Osteoblast (primary cell): ENCODE data around the gene ACOT9. TPM values are rescaled to one million over a fixed set of nuclear protein-coding genes. Genes with fewer than 3 reads are reported as not detected.

Source experiments
- DNase-seq: peaks from one replicate; pipeline ENCODE4 v3.0.0; 2011; ENCODE audit warnings: low spot score, mixed read lengths; ENCODE audit not compliant: insufficient read length; ENCODE audit errors: missing footprints
- H2AFZ ChIP-seq: 2 replicates; pipeline ENCODE4 v1.6.0; 2011; ENCODE audit warnings: mild to moderate bottlenecking, low read length
- H3K27ac ChIP-seq: 2 replicates; pipeline ENCODE4 v1.5.1; 2011; ENCODE audit warnings: mild to moderate bottlenecking, low read depth, low read length, moderate library complexity
- H3K27me3 ChIP-seq: 2 replicates; pipeline ENCODE4 v1.6.0; 2012; ENCODE audit warnings: mild to moderate bottlenecking, control low read depth, inconsistent platforms, low read length, moderate library complexity; ENCODE audit not compliant: insufficient read depth
- H3K36me3 ChIP-seq: 2 replicates; pipeline ENCODE4 v1.5.1; 2011; ENCODE audit warnings: mild to moderate bottlenecking, low read length, control low read depth, moderate library complexity; ENCODE audit not compliant: insufficient read depth
- H3K4me1 ChIP-seq: 2 replicates; pipeline ENCODE4 v1.5.1; 2011; ENCODE audit warnings: mild to moderate bottlenecking, low read length, control low read depth, moderate library complexity; ENCODE audit not compliant: insufficient read depth
- H3K4me2 ChIP-seq: 2 replicates; pipeline ENCODE4 v1.6.0; 2011; ENCODE audit warnings: mild to moderate bottlenecking, low read length; ENCODE audit not compliant: insufficient read depth
- H3K4me3 ChIP-seq: fragments of 200-600 bp; sonication (generic); 3 replicates; pipeline ENCODE4 v1.5.1; 2012; ENCODE audit warnings: mild to moderate bottlenecking, low read length, inconsistent platforms; ENCODE audit not compliant: insufficient read depth
- H3K79me2 ChIP-seq: 2 replicates; pipeline ENCODE4 v1.6.0; 2012; ENCODE audit warnings: mild to moderate bottlenecking, low read length, control low read depth, inconsistent platforms; ENCODE audit not compliant: insufficient read depth
- H3K9me3 ChIP-seq: 2 replicates; pipeline ENCODE4 v1.5.1; 2011; ENCODE audit warnings: low read depth, low read length, control low read depth
- H4K20me1 ChIP-seq: 2 replicates; pipeline ENCODE4 v1.6.0; 2012; ENCODE audit warnings: mild to moderate bottlenecking, low read length, control low read depth; ENCODE audit not compliant: insufficient read depth
- total RNA-seq: library from RNA; depleted of rRNA; stranded (reverse); fragments of >200 nt; gene quantifications from 2 replicates; pipeline ENCODE4 v1.2.3, GENCODE V29; 2012
- TF ChIP-seq, protein P1 (sequence below): IDR thresholded peaks from 2 replicates; pipeline ENCODE4 v1.5.1; 2011; ENCODE audit warnings: mild to moderate bottlenecking, low read depth, low read length, moderate library complexity; ENCODE audit errors: extremely low read depth

Gene ACOT9, protein sequence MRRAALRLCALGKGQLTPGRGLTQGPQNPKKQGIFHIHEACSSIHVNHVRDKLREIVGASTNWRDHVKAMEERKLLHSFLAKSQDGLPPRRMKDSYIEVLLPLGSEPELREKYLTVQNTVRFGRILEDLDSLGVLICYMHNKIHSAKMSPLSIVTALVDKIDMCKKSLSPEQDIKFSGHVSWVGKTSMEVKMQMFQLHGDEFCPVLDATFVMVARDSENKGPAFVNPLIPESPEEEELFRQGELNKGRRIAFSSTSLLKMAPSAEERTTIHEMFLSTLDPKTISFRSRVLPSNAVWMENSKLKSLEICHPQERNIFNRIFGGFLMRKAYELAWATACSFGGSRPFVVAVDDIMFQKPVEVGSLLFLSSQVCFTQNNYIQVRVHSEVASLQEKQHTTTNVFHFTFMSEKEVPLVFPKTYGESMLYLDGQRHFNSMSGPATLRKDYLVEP
- total RNA-seq = 53.6 and 71.6 TPM in 2 replicates

DNA sequence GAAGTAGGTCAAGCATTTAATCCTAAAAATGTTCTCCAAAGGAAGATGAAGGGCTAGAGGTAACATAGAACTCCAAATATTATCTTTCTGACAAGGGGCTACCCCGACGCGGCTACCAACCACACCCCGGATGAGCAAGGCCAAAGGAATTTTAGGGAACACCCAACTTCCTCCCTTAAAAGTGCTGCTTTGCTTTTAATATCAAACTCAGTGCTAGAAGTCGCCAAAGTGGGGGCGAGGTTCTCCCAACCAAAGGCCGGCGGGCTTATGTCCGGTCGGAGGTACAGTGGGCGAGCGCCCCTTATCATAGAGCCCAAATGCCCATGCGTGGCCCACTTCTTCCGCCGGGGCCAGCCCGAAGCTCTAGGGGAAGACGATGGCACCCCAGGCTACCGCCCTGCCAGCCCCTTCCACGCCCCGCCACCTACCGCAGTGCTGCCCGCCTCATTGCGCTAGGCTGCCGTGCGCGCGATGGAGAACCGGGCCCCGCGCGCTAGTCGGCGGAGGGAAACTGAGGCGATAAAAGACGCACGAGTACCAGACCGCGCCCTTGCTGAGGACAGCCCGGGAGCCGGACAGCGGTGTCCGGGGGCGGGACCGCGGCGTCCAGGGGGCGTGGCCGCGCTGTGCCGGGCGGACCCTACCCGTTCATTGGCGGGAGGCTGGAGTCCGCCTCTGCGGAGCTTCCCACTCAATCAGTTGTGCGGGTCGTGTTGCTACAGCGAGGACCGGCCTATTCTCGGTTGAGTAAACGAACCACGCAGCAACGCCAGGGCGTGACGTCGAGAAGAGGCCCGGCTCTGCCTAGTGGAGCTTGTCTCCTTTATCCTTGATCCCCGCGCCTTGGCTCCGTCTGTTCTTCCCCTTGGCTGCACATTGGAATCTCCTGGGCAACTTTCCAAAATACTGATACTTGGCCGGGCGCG, at the start of gene ACOT9:
TSS of gene ACOT9 (minus strand) at position 580 of the 926 bp plus-strand sequence. CDS start at position 448, 132 bp downstream.
- TF ChIP-seq, protein P1, sequence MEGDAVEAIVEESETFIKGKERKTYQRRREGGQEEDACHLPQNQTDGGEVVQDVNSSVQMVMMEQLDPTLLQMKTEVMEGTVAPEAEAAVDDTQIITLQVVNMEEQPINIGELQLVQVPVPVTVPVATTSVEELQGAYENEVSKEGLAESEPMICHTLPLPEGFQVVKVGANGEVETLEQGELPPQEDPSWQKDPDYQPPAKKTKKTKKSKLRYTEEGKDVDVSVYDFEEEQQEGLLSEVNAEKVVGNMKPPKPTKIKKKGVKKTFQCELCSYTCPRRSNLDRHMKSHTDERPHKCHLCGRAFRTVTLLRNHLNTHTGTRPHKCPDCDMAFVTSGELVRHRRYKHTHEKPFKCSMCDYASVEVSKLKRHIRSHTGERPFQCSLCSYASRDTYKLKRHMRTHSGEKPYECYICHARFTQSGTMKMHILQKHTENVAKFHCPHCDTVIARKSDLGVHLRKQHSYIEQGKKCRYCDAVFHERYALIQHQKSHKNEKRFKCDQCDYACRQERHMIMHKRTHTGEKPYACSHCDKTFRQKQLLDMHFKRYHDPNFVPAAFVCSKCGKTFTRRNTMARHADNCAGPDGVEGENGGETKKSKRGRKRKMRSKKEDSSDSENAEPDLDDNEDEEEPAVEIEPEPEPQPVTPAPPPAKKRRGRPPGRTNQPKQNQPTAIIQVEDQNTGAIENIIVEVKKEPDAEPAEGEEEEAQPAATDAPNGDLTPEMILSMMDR = no peak
- no peaks in the 10 kb centered on the region for H3K9me3 ChIP-seq
- H3K4me1 ChIP-seq = peaks cover 9% of the 10 kb centered on the region
- H4K20me1 ChIP-seq = peaks cover 13% of the 10 kb centered on the region
- H3K79me2 ChIP-seq = peaks cover 49% of the 10 kb centered on the region
- no peaks in the 10 kb centered on the region for H3K27me3 ChIP-seq
- DNase-seq = peak; percentile 92
- peak within 1 kb of the TSS; percentile 85 for H3K4me3 ChIP-seq
- H3K36me3 ChIP-seq = no peaks in the 10 kb centered on the region
- H2AFZ ChIP-seq = peak within 1 kb of the TSS; percentile 62
- peak within 1 kb of the TSS; percentile 95 for H3K27ac ChIP-seq
- H3K4me2 ChIP-seq = peak within 1 kb of the TSS; percentile 85

DNA sequence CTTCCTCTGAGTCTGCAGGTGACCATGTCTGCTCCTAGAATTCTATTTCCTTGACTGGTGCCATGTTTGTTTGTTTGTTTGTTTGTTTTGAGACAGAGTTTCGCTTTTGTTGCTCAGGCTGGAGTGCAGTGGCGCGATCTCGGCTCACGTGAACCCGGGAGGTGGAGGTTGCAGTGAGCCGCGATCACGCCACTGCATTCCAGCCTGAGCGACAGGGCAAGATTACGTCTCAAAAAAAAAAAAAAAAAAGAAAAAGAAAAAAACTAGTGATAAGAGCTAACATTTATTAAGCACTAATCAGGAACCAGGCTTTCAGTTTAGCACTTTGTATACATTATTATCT, 47.0 kb upstream of the ACOT9 start:
- Histone ChIP-seq H3K27me3 (no peaks in the 10 kb centered on the region), H3K9me3 (no peaks in the 10 kb centered on the region), H3K36me3 (peaks cover 9% of the 10 kb centered on the region), H4K20me1 (no peaks in the 10 kb centered on the region), H2AFZ (no peak overlapping the region), H3K27ac (no peak overlapping the region), H3K79me2 (no peaks in the 10 kb centered on the region), H3K4me1 (no peaks in the 10 kb centered on the region), H3K4me3 (no peak overlapping the region), H3K4me2 (no peak overlapping the region)
- DNase-seq = no peak
- TF ChIP-seq, protein P1 = no peak

DNA sequence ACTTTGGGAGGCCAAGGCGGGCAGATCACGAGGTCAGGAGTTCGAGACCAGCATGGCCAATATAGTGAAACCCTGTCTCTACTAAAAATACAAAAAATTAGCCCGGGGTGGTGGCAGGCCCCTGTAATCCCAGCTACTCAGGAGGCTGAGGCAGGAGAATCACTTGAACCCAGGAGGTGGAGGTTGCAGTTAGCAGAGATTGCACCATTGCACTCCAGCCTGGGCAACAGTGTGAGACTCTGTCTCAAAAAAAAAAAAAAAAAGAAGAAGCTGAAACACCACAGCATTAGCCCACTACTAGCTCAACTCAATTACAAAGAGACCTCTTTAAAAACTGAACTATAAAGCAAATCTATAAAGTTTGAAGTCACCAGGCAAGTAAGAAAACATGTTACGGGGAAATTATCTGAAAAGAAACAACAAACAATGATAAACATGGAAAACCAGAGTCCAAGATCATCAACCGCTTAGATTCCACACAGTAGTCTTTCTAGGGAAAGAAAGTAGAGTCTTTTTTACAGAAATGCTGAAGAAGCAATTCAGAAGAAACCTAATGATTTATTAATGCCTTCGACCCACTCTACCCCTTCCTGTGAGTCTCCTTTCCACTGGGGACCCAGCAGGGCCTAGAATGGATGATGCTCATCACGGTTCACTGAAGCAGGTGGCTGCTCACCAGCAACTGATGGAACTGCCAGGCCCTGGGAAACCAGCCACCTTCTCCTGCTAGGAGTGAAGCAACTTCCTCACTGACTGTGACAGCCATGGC, 46.5 kb upstream of the ACOT9 start:
- Histone ChIP-seq H2AFZ (no peak overlapping the region), H3K36me3 (peaks cover 13% of the 10 kb centered on the region), H4K20me1 (no peaks in the 10 kb centered on the region), H3K9me3 (no peaks in the 10 kb centered on the region), H3K4me1 (no peaks in the 10 kb centered on the region), H3K27ac (no peak overlapping the region), H3K4me2 (no peak overlapping the region), H3K27me3 (no peaks in the 10 kb centered on the region), H3K79me2 (no peaks in the 10 kb centered on the region), H3K4me3 (no peak overlapping the region)
- no peak for DNase-seq
- TF ChIP-seq, protein P1 = no peak
